Spleen (tissue), 11 donors: ENCODE results near the gene MED12L. TPM values are rescaled to one million over a fixed set of nuclear protein-coding genes. Genes with fewer than 3 reads are reported as not detected.

ENCODE experiments used
- DNase-seq: peaks from one replicate; pipeline ENCODE4 v3.0.0-alpha.2; 2020
- H3K27ac ChIP-seq, 8 donors: fragments of 200-600 bp; sonication (generic) in 7 of 8; 1 replicate in 4 of 8; 2 replicates in 4 of 8; pipeline versions ENCODE4 v1.5.0 to v1.8.0; 2016 to 2021; ENCODE audit warnings: inconsistent platforms in 4 of 8, mild to moderate bottlenecking in 4 of 8, moderate library complexity in 1 of 8
- H3K27me3 ChIP-seq, 7 donors: fragments of 200-600 bp; sonication (generic) in 6 of 7; replicated peaks in 1 of 7; 1 replicate in 4 of 7; 2 replicates in 3 of 7; pipeline versions ENCODE4 v1.5.0 to v1.8.0; 2016 to 2021; ENCODE audit warnings: inconsistent platforms in 3 of 7, mild to moderate bottlenecking in 1 of 7
- H3K36me3 ChIP-seq, 6 donors: fragments of 200-600 bp; sonication (generic) in 5 of 6; 1 replicate in 4 of 6; 2 replicates in 2 of 6; pipeline versions ENCODE4 v1.5.0 to v1.8.0; 2016 to 2021; ENCODE audit warnings: inconsistent platforms in 2 of 6
- H3K4me1 ChIP-seq, 6 donors: fragments of 200-600 bp; sonication (generic) in 5 of 6; 1 replicate in 3 of 6; 2 replicates in 3 of 6; pipeline versions ENCODE4 v1.5.0 to v1.8.0; 2016 to 2021; ENCODE audit warnings: inconsistent platforms in 3 of 6
- H3K4me3 ChIP-seq, 8 donors: fragments of 200-600 bp; sonication (generic) in 7 of 8; 1 replicate in 4 of 8; 2 replicates in 4 of 8; pipeline versions ENCODE4 v1.5.0 to v1.8.0; 2016 to 2021; ENCODE audit warnings: inconsistent platforms in 4 of 8, mild to moderate bottlenecking in 4 of 8, moderate library complexity in 2 of 8
- H3K9me3 ChIP-seq, 8 donors: fragments of 200-600 bp; sonication (generic) in 7 of 8; 1 replicate in 4 of 8; 2 replicates in 4 of 8; pipeline versions ENCODE4 v1.5.0 to v1.8.0; 2016 to 2021; ENCODE audit warnings: inconsistent platforms in 4 of 8
- POLR2A ChIP-seq, 3 donors: fragments of 450-650 bp; IDR thresholded peaks; one replicate each; pipeline ENCODE4 v1.5.1; 2017; ENCODE audit warnings: antibody characterized with exemption in 3 of 3, mild to moderate bottlenecking in 1 of 3
- POLR2AphosphoS5 ChIP-seq, 3 donors: sonication (generic); formaldehyde crosslinking; IDR thresholded peaks; one replicate each; pipeline ENCODE4 v1.5.1; 2017; ENCODE audit warnings: antibody characterized with exemption in 3 of 3
- WGBS, 5 donors: extraction: QIAGEN DNeasy Blood & Tissue Kit in 3 of 5; methylation state at CpG; one replicate each; pipeline versions ENCODE4 v1.1.5 to v1.1.7; 2013 to 2018; 5-methylcytosine and 5-hydroxymethylcytosine counted together
- intact Hi-C: fragments of 100-400 bp; cut with DNase I; formaldehyde crosslinking; loops from one replicate; pipeline ENCODE4 v1.15.0; 2023; ENCODE audit warnings: low total_unique reads
- polyA plus RNA-seq, 3 donors: library from polyadenylated mRNA; stranded (reverse); fragments of 200-250 nt; gene quantifications; one replicate each; pipeline ENCODE4 v1.2.1, GENCODE V29; 2013
- total RNA-seq, 7 donors: library from RNA; depleted of rRNA in 3 of 7; stranded (reverse); fragments of >200 nt in 3 of 7; fragmentation: NEBNext Ultra II Directional in 4 of 7; extraction: Animal tissue kit (Norgen Biotek cat#: 25700) in 4 of 7; gene quantifications; one replicate each; pipeline versions ENCODE4 v1.1.0 to v1.2.1, GENCODE V29; 2016 to 2021
- TF ChIP-seq, protein P1 (sequence below), 11 experiments: fragments of 200-600 bp in 7 of 11; fragments of 450-650 bp in 4 of 11; sonication (generic) in 4 of 11; IDR thresholded peaks in 8 of 11; conservative IDR thresholded peaks in 3 of 11; 1 replicate in 7 of 11; 2 replicates in 4 of 11; pipeline versions ENCODE4 v1.4.0 to v1.8.0; 2016 to 2021; ENCODE audit warnings: antibody characterized with exemption in 11 of 11, inconsistent platforms in 4 of 11, mild to moderate bottlenecking in 1 of 11
- donor health status: healthy with polysubstance abuse.
- donor health status: DM: no; HTN: no; CAD: no; lungs with moderate emphysema.
- donor health status: DM: no; HTN: no; CAD: no.
- donor health status: Bipolar disorder and iron deficiency.
- donor health status: healthy.
- donor health status: DM: no; HTN: no; CAD: no.
- donor health status: DM: yes; HTN: yes; CAD: no.

Gene MED12L
- total and polyA plus RNA-seq, 10 donors, result 0.02 to 4.5 (median 1.5) TPM

DNA sequence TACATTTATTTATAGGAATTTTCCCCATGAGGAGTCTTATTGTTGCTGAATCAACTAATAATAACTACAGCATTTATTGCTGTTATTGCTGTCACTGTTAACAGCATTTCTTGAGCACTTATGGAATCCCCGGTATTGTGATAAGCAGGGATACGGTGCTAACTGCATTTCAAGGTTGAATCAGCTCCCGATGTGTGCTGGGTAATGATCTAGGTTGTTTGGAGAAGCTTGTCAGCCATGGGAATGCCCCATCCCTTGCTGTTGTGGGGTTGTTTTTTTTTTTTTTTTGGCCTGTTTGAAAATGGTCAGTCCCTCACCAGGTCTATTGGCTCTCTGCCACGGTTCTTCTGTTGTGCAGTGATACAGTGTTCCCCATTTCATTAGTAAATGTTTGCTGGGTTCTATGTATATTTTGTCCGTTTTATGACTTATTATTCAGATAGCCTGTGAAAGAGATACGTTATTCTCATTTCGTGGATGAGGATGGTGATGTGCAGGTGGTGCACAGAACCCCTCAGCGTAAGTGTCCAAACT is 48.5 kb downstream of the MED12L start:
- Histone ChIP-seq H3K9me3 (peaks cover 0 to 5% (median 0%) of the 10 kb centered on the region in 8 donors), H3K27ac (no peak overlapping the region), H3K4me3 (no peak overlapping the region), H3K36me3 (no peaks in the 10 kb centered on the region), H3K4me1 (peaks cover 0 to 8% (median 1%) of the 10 kb centered on the region in 6 donors), H3K27me3 (no peaks in the 10 kb centered on the region)
- TF ChIP-seq POLR2A (IDR thresholded peaks at IDR 0.05), result no peak
- TF ChIP-seq, protein P1, sequence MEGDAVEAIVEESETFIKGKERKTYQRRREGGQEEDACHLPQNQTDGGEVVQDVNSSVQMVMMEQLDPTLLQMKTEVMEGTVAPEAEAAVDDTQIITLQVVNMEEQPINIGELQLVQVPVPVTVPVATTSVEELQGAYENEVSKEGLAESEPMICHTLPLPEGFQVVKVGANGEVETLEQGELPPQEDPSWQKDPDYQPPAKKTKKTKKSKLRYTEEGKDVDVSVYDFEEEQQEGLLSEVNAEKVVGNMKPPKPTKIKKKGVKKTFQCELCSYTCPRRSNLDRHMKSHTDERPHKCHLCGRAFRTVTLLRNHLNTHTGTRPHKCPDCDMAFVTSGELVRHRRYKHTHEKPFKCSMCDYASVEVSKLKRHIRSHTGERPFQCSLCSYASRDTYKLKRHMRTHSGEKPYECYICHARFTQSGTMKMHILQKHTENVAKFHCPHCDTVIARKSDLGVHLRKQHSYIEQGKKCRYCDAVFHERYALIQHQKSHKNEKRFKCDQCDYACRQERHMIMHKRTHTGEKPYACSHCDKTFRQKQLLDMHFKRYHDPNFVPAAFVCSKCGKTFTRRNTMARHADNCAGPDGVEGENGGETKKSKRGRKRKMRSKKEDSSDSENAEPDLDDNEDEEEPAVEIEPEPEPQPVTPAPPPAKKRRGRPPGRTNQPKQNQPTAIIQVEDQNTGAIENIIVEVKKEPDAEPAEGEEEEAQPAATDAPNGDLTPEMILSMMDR (IDR thresholded peaks at IDR 0.05 in 8 of 11, conservative IDR thresholded peaks at IDR 0.05 in 3 of 11), result no peak
- no peak for TF ChIP-seq POLR2AphosphoS5 (IDR thresholded peaks at IDR 0.05)
- intact Hi-C loops, result no loop called here
- WGBS, 5 donors, result 63 to 80% (median 69%) methylated on average over 8 of the region's 8 CpGs
- DNase-seq, result no peak

DNA sequence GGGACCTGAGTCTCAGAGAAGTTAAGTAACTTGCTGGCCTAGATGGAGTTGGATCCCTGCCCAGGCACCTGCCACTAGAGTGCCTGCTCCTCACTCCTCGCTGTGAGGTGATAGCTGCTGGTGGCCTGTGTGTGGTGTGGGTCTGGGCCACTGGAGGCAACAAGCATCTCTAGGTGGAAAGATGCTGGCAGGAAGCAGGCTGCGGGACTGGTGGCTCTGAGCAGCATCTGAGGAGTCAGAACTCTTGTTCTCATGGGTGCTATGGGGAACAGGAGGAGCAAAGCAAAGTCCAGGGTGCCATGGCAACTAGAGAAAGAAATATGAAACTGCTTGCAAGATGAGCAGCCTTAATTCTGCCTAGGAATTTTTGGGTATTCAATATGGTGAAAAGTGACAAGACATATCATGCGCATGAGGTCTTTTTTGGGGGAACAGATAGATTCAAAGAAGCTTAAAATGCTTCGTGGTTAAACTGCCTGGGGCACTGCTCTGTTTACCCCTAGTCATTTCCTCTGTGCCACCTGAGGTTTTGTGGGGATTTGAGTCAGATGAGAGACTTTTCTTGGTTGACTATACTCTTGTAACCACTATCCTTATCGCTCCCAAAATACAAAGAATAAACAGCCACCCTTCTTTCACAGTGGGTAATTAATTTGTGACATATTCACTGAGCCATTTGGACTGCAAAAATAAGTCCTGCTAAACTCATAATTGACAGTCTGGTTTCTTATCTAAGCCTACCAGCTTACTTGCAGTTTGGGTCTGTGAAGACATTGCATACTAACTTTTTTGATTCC is 50.3 kb downstream of the MED12L start:
- Histone ChIP-seq H3K4me1 (peaks cover 0 to 8% (median 1%) of the 10 kb centered on the region in 6 donors), H3K27ac (no peak overlapping the region), H3K4me3 (no peak overlapping the region), H3K9me3 (peaks cover 0 to 5% (median 0%) of the 10 kb centered on the region in 8 donors), H3K36me3 (no peaks in the 10 kb centered on the region), H3K27me3 (no peaks in the 10 kb centered on the region)
- WGBS, 5 donors, result 17 to 43% (median 31%) methylated on average over 5 of the region's 5 CpGs
- no peak for DNase-seq
- intact Hi-C loops, result no loop called here
- TF ChIP-seq POLR2AphosphoS5 (IDR thresholded peaks at IDR 0.05) (no peak), POLR2A (IDR thresholded peaks at IDR 0.05) (no peak)
- TF ChIP-seq, protein P1 (IDR thresholded peaks at IDR 0.05 in 8 of 11, conservative IDR thresholded peaks at IDR 0.05 in 3 of 11), result no peak

DNA sequence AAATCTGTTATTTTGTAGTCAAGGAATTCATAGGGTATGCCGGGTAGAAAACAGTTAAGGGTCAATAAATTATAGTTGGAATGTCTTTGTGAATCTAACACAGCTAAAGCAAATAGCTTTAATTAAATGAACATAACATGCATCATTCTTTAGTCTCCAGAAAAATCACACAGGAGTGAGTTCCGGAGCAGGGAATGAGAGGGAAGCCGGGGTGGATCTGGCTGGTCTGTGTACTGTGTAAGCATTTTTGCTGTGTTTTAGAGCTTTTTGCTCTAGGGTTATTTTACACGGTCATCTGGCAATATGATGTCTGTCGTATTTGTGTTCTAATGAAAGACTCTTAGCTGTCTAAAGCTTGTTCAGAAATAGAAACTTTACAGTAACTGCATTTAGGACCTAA is 57.5 kb downstream of the MED12L start:
- H3K9me3 ChIP-seq, result no peaks in the 10 kb centered on the region
- intact Hi-C loops, result loop anchor here (10.0 kb wide), 2 partner anchors 358 to 418 kb away; no protein-coding TSS in a partner anchor
- WGBS, 5 donors, result 78 to 89% (median 85%) methylated on average over 5 of the region's 5 CpGs

More for the DNA sequence above, 57.5 kb downstream of the MED12L start:
- Histone ChIP-seq H3K27me3 (peaks cover 0 to 5% (median 0%) of the 10 kb centered on the region in 7 donors), H3K4me3 (no peak overlapping the region), H3K27ac (no peak overlapping the region), H3K4me1 (peaks cover 0 to 15% (median 9%) of the 10 kb centered on the region in 6 donors), H3K36me3 (no peaks in the 10 kb centered on the region)
- TF ChIP-seq POLR2A (IDR thresholded peaks at IDR 0.05) (no peak), POLR2AphosphoS5 (IDR thresholded peaks at IDR 0.05) (no peak)
- TF ChIP-seq, protein P1 (IDR thresholded peaks at IDR 0.05 in 8 of 11, conservative IDR thresholded peaks at IDR 0.05 in 3 of 11), result no peak
- DNase-seq, result no peak
